Measurements from ENCODE around the gene CCDC148. TPM values are rescaled to one million over a fixed set of nuclear protein-coding genes. Genes with fewer than 3 reads are reported as not detected.
A peak's percentile ranks its signal among the peaks of the same experiment; 100 is the strongest.
"Not testable (repeated sequence)": the region's sequence is repeated elsewhere in the genome, so short reads cannot be mapped to it uniquely, and the experiment has no call there.

The CCDC148 gene
- polyA plus RNA-seq, 5 donors, result 2.7 to 5.4 (median 5.2) TPM

DNA sequence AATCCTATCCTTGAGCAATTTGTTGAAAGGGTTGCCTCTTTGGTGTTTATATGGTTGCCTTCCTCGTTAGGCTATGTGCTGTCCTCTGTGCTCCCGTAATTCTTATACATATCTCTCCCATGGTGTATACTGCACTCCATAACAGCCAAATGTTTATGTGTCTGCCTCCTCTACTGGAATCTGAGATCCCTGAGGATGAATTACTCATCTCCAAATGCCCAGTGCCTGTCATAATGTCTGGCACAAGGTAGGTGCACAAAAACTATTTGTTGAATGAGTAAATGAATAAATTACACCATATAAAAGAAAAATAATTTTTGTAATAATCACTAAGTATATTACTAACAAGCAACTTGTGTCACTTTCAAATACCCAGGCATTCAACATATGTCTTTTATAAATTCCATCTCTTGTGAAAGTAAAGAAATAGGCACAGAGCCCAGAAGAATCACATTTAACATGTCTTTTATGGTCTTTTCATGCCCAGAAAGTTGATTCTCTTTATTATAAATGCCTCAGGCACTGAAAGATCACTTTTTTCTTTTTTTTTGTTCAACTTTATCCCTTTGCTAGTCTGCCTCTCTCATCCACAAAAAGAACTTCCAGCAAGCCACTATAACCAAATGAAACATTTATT lies 164.9 kb downstream of the CCDC148 start:
- peak; percentile 19 to 39 for DNase-seq

DNA sequence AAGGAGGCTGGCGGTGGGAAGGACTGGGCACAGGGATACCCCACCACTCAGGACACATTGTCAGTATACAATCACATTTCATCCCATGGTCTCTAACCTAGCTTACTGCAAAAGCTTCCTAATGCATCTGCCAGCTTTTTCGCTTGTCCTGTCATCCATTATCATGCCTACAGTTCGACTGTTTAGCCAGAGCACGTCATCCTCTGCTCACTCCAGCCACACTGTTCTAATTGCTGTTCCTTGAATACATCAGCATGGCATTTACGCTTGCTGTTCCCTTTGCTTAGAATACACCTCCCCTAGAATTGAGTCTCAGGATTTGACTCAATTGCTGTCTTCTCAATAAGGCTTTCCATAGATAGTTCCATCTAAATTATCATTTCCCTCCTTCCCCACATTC lies 166.3 kb downstream of the CCDC148 start:
- DNase-seq, result no peak

DNA sequence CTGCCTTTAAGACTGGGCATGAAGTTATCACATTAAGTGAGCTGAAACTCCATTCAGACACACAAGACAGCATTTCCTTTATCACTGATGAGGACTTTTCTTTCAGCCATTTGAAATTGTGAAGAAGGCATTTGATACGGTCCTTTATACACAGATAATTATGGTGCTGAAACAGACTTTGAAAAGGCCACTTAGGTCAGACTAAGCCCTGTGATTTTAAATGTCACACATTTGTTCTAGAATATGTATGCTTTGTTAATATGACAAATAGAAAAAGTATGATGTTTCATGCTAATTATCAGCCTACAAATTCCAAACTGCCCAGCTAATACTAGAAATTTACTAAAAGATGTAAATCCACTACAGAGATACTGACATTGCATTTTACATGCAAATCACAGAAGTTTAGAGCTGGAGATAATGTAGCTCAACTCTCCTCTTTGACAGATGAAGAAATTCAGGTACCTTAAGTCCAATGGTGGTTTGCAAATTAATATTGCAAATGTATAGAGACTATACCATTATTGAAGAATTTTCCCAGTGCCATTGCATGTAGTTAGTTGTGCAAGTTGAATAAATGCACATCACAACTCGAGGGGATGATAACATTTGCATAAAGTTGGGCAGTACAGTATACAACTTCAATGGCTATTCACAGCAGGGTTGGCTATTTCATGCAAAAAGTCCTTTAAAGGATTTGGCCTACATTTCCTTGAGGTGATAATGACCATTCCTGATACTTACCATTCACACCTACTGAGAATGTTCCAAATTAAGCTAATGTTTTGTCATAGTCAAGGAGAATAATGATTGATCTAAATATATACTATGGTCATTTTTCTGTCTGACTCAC lies 179.7 kb downstream of the CCDC148 start:
- no peak for DNase-seq

DNA sequence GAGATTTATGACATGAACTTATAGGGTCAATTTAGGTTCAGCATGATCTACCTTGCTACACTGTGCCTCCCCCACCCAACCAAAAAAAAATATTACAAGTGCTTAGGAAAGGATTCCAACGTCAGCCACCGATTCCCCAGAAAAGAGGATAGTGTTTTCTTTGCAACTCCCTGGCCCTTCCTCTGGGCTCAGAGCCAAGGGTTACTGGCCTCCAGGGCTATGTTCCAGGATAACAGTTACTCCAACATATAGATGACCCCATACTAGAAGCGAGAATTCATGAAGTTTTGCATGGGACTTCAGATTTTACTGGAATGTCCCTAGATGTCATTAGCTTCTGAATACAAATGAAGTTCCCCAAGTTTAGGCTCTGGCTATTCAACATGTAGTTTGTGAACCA lies 182.8 kb downstream of the CCDC148 start:
- DNase-seq, result peak in 1 of 2 donors; percentile 30

DNA sequence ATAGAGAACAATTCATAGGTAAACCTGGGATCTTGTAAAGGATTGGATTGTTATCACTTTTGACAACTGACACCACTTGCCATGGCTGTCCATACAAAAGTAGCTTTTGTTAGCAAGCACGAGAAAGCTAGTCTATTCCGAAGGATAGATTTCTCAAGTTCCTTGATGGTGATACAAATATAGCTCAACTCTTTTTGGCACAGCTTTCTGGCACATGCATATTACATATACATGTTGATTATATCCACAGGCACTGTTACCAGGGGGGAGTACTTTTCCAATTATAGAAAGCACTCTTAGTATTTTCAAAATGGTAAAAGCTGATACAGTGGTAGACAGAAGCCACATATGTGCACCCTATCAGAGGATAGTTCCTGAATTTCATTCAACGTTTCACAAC lies 186.0 kb downstream of the CCDC148 start:
- no peak for DNase-seq

DNA sequence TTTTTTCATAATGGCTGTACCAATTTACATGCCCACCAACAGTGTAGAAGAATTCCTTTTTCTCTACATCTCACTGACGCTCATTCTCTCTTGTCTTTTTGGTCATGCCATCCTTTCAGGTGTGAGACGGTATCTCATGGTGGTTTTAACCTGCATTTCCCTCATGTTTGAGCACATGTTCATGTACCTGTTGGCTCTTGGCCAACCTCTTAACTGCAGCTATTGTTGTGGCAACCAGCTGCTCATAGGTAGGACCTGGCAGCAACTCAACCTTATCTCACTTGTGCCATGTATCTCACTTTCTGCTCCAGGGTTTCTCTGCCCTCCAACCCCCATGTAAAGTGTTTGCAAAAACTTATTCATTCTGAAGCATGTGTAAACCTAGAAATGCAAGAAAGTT lies 187.4 kb downstream of the CCDC148 start:
- DNase-seq, result no peak

DNA sequence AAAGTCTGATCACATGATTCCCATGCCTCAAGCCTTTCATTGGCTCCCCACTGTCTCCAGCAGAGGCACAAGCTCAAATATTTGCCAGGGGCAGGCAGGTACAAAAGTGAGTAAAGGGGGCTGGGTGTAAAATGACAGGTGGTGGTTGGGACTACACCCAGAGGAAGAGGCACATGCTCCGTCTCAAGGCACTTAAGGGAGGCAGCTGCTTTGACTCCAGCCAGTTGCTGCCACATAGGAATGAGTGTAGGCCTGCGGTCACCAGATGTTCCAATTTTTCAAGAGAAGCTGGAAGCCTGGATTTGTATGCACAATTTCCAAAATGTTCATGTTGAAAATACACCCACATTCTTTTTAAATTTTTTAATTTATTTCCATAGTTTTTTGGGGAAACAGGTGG lies 190.4 kb downstream of the CCDC148 start:
- DNase-seq, result no peak

DNA sequence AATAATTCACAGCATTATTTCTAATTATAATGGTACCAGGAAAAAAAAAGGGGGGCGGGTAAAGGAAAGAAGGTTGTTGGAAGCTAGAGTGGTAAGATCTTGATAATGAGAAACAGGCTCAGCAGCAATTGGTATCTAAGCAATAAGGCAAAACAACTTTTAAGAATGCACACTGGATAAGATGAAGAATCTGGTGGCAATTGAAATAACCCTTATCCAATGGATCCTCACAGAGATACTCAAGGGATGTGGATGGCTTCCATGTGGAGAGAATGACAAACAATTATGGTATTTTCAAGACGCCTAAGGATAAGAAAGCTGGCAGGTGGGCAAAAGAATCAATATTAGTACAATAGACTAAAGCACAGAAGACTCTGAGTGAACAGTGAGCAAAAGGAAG lies 201.3 kb downstream of the CCDC148 start:
- no peak for DNase-seq

DNA sequence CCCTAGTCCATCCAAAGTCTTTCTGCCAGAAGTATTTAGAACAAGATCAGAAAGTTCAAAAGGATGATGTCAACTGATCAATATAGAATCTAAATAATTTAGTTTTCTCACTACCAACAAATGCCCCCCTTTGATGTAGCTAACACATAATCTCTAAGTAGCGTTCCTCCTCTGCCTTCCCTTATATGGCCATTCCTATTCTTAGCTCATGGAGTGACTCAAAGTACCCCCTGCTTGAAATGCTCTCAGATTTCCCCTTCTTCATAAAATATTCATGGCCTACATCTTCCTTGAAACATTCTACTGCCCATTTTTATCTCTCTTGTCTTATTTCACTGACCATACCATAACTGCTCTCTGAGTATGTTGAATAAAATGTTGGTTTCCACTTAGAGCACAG lies 203.4 kb downstream of the CCDC148 start:
- no peak for DNase-seq

DNA sequence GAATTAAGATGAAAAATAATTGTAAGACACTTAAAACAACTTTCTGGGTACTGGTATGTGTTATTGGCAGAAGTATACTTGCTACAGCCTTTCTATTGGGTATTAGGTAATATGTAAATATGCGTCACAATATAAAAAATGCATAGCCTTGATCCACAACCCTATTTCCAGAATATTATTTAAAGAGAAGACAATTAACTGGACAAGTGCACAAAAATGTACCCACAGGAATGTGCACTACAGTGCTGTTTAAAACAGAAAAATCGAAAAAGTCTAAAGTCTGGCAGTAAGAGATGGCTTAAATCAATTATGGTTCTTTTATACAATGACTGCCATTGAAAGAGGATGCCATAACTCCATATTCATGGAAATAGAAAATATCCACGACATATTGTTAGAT lies 205.2 kb downstream of the CCDC148 start:
- DNase-seq, result no peak

DNA sequence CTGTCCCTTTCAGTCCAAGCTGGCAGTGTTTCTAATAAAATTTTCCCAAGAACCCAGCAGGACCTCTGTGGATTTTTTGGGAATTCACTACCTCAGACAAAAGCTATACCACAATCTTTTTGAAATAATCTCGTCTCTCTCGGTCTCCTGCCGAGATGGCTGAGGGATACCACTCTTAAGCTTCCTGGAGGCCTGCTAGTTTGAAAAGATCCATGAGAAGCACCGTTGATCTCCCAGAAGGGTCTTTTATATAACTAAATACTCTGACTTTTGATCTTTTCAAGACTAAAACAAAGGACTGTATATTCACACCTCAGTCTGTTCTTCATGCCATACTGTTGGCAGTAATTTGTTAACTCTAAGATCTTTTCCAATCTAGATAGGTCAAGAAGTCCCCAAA lies 213.2 kb downstream of the CCDC148 start:
- DNase-seq, result no peak

DNA sequence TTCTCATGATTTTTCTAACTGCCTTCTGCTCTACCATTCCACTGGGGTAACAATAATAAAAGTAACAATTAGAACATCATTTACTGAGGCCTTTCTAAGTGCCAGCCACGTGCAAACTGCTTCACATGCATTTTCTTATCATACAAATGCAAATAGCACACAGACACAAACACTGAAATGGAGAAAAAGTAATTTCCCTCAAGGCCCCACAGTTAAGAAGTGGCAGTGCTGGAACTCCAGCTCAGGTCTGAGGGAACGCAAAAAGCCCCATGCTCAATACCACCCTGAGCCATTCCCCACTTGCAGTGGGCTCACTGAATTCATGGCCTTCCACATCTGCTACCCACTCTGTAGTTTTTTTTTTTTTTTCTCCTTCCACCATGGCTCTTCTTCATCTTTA lies 214.3 kb downstream of the CCDC148 start:
- no peak for DNase-seq

DNA sequence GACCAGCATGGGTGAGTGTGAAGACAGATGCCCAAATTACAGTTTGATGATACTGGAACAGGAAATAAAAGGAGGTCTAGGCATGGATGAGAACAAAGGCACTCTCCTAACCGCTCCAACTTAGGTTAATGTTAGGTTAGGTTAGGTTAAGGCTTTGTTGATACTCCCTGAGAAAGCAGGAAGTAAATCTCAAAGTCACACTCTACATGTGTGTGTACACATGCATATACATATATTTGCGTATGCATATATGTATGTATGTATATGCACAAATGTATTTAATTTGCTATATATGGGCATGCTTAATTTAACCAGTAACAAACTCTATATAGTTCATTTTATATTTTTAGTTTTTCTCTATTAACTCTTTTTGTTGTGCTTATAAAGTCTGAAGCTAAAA lies 215.6 kb downstream of the CCDC148 start:
- no peak for DNase-seq

DNA sequence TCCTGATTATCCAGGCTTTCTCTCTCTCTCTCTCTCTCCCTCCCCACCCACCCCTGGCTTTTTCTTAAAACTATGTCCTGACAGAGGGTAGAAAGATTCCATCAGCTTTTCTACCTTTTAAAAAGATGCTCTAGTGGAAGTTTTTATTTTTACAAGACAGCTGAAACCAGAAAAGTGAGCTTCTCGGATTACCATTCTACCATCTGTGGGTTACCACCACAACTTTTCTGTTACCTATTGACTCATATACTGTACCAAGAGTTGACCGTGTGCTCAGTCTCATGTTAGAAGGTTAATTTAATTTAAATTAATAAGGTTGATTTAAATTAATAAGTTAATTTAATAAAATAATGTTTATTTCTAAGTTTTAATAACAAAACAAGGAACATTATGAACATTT lies 217.3 kb downstream of the CCDC148 start:
- no peak for DNase-seq

DNA sequence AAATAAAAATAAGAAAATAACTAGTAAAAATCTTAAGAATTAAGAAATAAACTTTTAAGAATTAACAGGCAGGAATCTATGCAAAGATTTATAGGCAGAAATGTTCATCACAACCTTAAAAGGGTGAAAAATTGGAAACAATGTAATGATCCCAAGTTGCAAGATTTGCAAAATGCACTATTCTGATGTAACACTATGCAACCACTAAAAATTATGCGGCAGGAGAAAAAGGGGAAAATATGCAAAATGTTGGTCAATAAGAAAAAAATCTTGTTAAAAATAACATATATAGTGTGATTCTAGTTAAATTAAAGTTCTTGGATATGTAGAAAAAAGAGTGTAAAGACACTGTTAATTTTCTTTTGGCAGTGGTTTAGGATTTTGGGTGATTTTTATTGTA lies 222.1 kb downstream of the CCDC148 start:
- no peak for DNase-seq

DNA sequence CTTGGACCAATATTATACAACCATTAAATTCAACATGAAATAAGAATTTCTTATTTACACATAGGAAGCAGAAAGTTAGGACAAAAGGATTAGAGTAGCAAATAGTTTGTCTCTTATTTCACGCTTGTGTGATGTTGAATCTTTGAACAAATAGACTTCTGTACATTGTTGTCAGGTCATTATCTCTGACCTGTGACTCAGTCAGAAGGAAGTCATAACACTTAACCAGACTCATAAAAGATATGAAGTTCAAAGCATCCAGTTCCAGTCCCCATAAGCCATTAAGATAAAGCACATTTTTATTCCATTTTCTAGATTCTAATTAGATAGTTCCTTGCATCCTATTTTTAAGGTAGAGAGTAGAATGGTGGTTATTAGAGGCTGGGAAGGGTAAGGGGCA lies 224.1 kb downstream of the CCDC148 start:
- DNase-seq, result no peak

DNA sequence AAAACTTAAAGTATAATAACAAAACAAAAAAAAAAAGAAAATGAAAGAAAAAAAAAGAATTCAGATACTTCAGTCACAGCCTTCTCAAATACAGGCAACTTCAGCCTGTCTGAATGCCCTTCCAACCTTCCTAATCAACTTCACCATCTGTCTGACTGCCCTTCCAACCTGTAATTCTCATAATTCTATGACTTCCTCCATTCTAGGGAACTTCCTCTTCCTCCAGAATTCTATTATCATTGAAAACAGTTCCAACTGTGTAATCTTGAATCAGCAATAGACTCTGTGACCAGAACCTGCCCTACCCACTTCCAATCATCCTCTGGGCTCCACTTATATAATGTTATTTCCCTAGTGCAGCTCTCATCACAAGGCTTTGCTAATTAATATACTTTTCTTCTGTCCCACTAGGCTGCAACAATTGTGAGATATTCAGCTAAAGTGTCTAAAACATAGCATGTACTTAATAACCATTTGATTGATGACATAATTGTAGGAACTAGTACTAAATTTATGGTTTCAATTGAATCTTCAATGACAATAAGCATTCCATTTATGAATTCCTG lies 227.5 kb downstream of the CCDC148 start:
- DNase-seq, result no peak

DNA sequence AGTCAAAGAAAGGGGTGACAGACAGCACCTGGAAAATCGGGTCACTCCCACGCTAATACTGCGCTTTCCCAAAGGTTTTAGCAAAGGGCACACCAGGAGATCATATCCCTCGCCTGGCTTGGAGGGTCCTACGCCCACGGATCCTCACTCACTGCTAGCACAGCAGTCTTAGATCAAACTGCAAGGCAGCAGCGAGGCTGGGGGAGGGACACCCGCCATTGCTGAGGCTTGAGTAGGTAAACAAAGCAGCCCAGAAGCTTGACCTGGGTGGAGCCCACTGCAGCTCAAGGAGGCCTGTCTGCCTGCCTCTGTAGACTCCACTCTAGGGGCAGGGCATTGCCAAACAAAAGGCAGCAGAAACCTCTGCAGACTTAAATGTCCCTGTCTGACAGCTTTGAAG lies 233.5 kb downstream of the CCDC148 start:
- not testable (repeated sequence) for DNase-seq

DNA sequence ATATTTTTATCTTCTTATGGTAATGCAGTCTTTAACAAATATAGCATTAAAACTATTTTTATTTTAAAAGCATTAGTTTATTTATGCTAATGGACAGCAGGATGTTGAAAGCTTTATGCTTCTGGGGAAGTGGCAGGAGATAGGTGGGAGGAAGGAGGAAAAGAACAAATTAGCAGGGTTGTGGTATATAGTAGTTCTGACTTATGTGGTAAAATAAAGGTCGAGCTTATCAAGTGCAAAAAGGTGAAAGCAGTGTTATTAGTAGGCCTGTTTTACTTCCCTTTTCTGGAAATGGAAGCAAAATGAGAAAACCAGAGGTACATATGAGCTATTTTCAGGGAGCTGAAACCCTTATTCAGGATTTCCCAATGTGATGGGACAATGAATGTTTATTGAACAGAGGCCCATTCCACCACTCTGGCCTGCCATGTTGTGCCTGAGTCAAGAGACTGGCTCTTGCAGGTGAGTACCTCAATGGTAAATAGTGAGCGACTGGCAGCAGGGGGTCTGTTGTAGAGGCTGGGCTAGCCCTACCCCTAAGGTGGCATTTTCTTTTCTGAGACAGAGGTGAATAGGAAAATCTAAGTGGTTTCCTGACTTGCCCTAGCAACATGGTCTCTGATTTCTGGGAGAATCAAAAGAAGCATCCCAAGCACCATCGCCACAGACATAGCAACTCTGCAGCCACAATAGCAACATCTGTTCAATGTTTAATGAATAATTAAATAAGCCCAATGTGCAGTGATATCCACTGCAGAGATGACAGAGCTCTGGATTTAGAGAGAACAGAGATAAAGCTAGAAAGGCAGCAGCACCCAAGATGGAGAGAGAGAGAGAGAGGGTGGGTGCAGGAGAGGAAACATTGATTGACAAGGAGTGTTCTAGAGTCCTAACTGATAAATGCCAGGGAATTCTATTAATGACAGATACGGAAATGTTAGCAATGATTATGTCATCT lies 235.2 kb downstream of the CCDC148 start:
- no peak for DNase-seq

DNA sequence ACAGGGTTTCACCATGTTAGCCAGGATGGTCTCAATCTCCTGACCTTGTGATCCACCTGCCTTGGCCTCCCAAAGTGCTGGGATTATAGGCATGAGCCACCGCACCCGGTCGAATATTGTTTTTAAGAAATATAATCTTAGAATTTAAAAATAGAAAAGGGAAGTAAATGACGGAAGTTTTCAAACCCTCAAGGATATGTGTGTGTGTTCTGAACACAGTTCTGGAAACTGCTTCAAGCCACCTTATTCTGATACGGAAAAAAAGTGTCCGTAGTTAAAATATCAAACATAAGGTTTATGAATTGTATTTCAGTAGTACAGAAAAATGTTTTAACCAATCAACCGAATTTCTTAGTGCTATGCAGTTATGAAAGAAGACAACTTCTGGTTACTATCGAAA lies 239.0 kb downstream of the CCDC148 start:
- DNase-seq, result no peak

DNA sequence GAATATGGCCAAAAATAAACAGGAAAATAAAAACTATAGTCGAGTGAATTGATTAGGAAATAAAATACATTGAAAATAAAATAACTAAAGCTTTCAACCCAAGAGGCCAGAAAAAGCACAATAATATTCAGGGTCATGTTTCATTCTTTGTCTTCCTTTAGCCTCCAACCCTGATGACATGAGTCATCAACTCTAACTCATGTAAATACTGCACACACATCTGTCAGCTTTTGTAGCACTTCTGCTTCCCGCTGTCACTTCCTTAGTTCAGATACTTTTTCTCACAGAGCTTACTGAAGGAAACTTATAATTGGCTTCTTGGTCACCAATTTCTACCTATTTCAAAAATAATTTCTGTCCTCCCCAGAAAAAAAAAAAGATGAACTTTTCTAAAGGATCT lies 242.1 kb downstream of the CCDC148 start:
- peak in 1 of 2 donors; percentile 10 for DNase-seq

DNA sequence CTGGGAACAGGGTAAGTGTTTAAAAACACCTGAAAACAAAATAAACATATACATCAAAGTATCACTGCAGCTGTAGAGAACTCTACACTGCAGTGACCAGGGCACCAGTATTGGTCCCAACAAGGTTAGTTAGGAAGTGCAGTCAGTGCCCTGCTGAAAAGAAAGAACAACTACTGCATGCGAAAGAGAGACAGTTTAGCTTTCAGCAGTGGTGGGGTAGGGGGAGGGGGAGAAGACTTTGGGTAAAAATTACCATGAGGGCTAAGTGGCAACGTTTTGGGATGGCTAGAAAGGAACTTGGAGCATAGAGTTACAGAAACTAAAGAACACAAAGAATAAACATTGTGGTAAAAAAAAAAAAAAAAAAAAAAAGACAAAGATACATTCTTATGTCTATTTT lies 242.8 kb downstream of the CCDC148 start:
- DNase-seq, result no peak

All from right lung (tissue), 5 donors.